Fibroblast of lung (primary cell): Measurements from ENCODE around the gene TOMM6. TPM values are rescaled to one million over a fixed set of nuclear protein-coding genes. Genes with fewer than 3 reads are reported as not detected.

ENCODE experiments used
- DNase-seq, 2 donors: peaks; one replicate each; pipeline versions ENCODE4 v3.0.0 to v3.0.0-alpha.2; 2010; ENCODE audit warnings: low read depth in 2 of 2
- H2AFZ ChIP-seq: 2 replicates; pipeline ENCODE4 v1.5.1; 2012; ENCODE audit warnings: low read length, control low read depth, inconsistent platforms
- H3K27ac ChIP-seq: 2 replicates; pipeline ENCODE4 v1.5.1; 2011; ENCODE audit warnings: low read length, control low read depth; ENCODE audit not compliant: insufficient read depth
- H3K27me3 ChIP-seq: 2 replicates; pipeline ENCODE4 v1.5.1; 2011; ENCODE audit warnings: mild to moderate bottlenecking, low read length; ENCODE audit not compliant: control insufficient read depth, insufficient read depth
- H3K36me3 ChIP-seq: 2 replicates; pipeline ENCODE4 v1.5.1; 2011; ENCODE audit warnings: low read length; ENCODE audit not compliant: control insufficient read depth, insufficient read depth
- H3K4me1 ChIP-seq: 2 replicates; pipeline ENCODE4 v1.5.1; 2011; ENCODE audit warnings: low read length; ENCODE audit not compliant: control insufficient read depth, insufficient read depth; ENCODE audit errors: extremely low read depth
- H3K4me2 ChIP-seq: 2 replicates; pipeline ENCODE4 v1.5.1; 2011; ENCODE audit warnings: low read length, control low read depth; ENCODE audit not compliant: insufficient read depth; ENCODE audit errors: extremely low read depth
- H3K4me3 ChIP-seq, 4 experiments: fragments of 200-600 bp in 1 of 4; sonication (generic) in 1 of 4; replicated peaks in 1 of 4; 2 replicates each; pipeline ENCODE4 v1.5.1; 2011 to 2016; ENCODE audit warnings: low read length in 4 of 4, low read depth in 3 of 4, mild to moderate bottlenecking in 3 of 4, control low read depth in 2 of 4, inconsistent platforms in 1 of 4, mixed read lengths in 1 of 4; ENCODE audit not compliant: insufficient read depth in 1 of 4; ENCODE audit errors: control extremely low read depth in 1 of 4
- H3K79me2 ChIP-seq: 2 replicates; pipeline ENCODE4 v1.5.1; 2012; ENCODE audit warnings: mild to moderate bottlenecking, low read length, inconsistent platforms; ENCODE audit not compliant: control insufficient read depth, insufficient read depth
- H3K9ac ChIP-seq: 2 replicates; pipeline ENCODE4 v1.5.1; 2011; ENCODE audit warnings: mild to moderate bottlenecking, low read length, control low read depth; ENCODE audit not compliant: insufficient read depth
- H3K9me3 ChIP-seq: 2 replicates; pipeline ENCODE4 v1.5.1; 2012; ENCODE audit warnings: low read depth, low read length; ENCODE audit not compliant: control insufficient read depth, insufficient read depth
- H4K20me1 ChIP-seq: 2 replicates; pipeline ENCODE4 v1.5.1; 2011; ENCODE audit warnings: low read length; ENCODE audit not compliant: control insufficient read depth, insufficient read depth; ENCODE audit errors: extremely low read depth
- EZH2 ChIP-seq: IDR thresholded peaks from 2 replicates; pipeline ENCODE4 v1.5.1; 2012; ENCODE audit warnings: low read length, control low read depth, mild to moderate bottlenecking; ENCODE audit errors: missing control alignments
- polyA plus RNA-seq, 2 donors: library from polyadenylated mRNA; depleted of rRNA in 1 of 2; stranded (reverse) in 1 of 2; unstranded in 1 of 2; fragments of >200 nt; gene quantifications; 2 replicates each; pipeline ENCODE4 v1.2.1, GENCODE V29; 2011 to 2012; ENCODE audit warnings: missing spikeins in 1 of 2
- total RNA-seq: library from RNA; depleted of rRNA; stranded (reverse); fragments of >200 nt; gene quantifications from 2 replicates; pipeline ENCODE4 v1.2.1, GENCODE V29; 2014
- TF ChIP-seq, protein P1 (sequence below), 2 donors: IDR thresholded peaks in 1 of 2; conservative IDR thresholded peaks in 1 of 2; 1 replicate in 1 of 2; 2 replicates in 1 of 2; pipeline ENCODE4 v1.5.1; 2011 to 2012; ENCODE audit warnings: low read length in 2 of 2, control low read depth in 1 of 2, inconsistent platforms in 1 of 2, low read depth in 1 of 2, mild to moderate bottlenecking in 1 of 2

Gene TOMM6
- total and polyA plus RNA-seq, 2 donors (not counting 1 experiment from before 2014, with no cell fraction given): 54.7 to 324 TPM

DNA sequence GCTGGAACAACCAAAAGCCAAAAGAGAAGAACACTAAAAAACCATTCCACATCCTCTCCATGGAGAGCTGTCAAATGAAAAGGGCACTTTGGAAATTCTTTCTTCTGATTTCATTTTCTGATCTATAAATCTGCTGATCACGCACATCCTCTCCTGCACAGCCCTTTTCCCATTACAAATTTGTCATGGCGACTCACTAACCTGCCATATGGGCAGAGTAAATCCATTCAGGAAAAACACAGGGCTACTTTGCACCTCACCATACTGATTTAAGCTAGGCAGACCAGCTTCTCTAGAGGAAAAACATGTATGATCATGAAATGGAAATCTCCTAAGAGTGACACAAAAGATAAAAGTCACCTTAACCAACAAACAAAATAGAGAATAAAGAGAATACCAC is 26.0 kb downstream of the TOMM6 start:
- Histone ChIP-seq H3K27me3 (no peaks in the 10 kb centered on the region), H3K27ac (no peak overlapping the region), H2AFZ (no peak overlapping the region), H3K36me3 (no peaks in the 10 kb centered on the region), H3K9me3 (no peaks in the 10 kb centered on the region), H3K79me2 (no peaks in the 10 kb centered on the region), H3K4me3 (no peak overlapping the region), H3K4me2 (no peak overlapping the region), H4K20me1 (no peaks in the 10 kb centered on the region), H3K9ac (no peak overlapping the region), H3K4me1 (no peaks in the 10 kb centered on the region)
- no peak for DNase-seq
- TF ChIP-seq EZH2: no peak
- TF ChIP-seq, protein P1, sequence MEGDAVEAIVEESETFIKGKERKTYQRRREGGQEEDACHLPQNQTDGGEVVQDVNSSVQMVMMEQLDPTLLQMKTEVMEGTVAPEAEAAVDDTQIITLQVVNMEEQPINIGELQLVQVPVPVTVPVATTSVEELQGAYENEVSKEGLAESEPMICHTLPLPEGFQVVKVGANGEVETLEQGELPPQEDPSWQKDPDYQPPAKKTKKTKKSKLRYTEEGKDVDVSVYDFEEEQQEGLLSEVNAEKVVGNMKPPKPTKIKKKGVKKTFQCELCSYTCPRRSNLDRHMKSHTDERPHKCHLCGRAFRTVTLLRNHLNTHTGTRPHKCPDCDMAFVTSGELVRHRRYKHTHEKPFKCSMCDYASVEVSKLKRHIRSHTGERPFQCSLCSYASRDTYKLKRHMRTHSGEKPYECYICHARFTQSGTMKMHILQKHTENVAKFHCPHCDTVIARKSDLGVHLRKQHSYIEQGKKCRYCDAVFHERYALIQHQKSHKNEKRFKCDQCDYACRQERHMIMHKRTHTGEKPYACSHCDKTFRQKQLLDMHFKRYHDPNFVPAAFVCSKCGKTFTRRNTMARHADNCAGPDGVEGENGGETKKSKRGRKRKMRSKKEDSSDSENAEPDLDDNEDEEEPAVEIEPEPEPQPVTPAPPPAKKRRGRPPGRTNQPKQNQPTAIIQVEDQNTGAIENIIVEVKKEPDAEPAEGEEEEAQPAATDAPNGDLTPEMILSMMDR (conservative IDR thresholded peaks at IDR 0.05 in 1 of 2, IDR thresholded peaks at IDR 0.05 in 1 of 2; ENCODE audit: low read depth in 1 of 2, low read length in 2 of 2): no peak

GRCh38 chr6:41813956-41814355 is 26.5 kb downstream of the TOMM6 start:
- Histone ChIP-seq H3K79me2 (no peaks in the 10 kb centered on the region), H3K36me3 (no peaks in the 10 kb centered on the region), H3K27me3 (no peaks in the 10 kb centered on the region), H3K4me2 (no peak overlapping the region), H2AFZ (no peak overlapping the region), H3K27ac (no peak overlapping the region), H4K20me1 (no peaks in the 10 kb centered on the region), H3K9me3 (no peaks in the 10 kb centered on the region), H3K4me1 (no peaks in the 10 kb centered on the region), H3K4me3 (no peak overlapping the region), H3K9ac (no peak overlapping the region)
- no peak for TF ChIP-seq EZH2
- TF ChIP-seq, protein P1 (conservative IDR thresholded peaks at IDR 0.05 in 1 of 2, IDR thresholded peaks at IDR 0.05 in 1 of 2; ENCODE audit: low read depth in 1 of 2, low read length in 2 of 2): no peak
- no peak for DNase-seq

GRCh38 chr6:41814629-41815028 is 27.1 kb downstream of the TOMM6 start:
- H2AFZ ChIP-seq: no peak overlapping the region
- DNase-seq: no peak
- H3K27ac ChIP-seq: no peak overlapping the region
- H3K4me3 ChIP-seq: no peak overlapping the region
- no peak overlapping the region for H3K4me2 ChIP-seq
- no peaks in the 10 kb centered on the region for H3K79me2 ChIP-seq
- no peak overlapping the region for H3K9ac ChIP-seq
- no peaks in the 10 kb centered on the region for H3K36me3 ChIP-seq
- no peaks in the 10 kb centered on the region for H3K4me1 ChIP-seq
- no peaks in the 10 kb centered on the region for H4K20me1 ChIP-seq
- H3K9me3 ChIP-seq: no peaks in the 10 kb centered on the region
- no peaks in the 10 kb centered on the region for H3K27me3 ChIP-seq
- TF ChIP-seq, protein P1 (conservative IDR thresholded peaks at IDR 0.05 in 1 of 2, IDR thresholded peaks at IDR 0.05 in 1 of 2; ENCODE audit: low read depth in 1 of 2, low read length in 2 of 2): no peak
- TF ChIP-seq EZH2: no peak
